Body of pancreas (tissue), 4 donors: ENCODE data around the gene HOXD13. TPM values are rescaled to one million over a fixed set of nuclear protein-coding genes. Genes with fewer than 3 reads are reported as not detected.

ENCODE experiments used
- ATAC-seq: fragments of 150-250 bp; one replicate; pipeline ENCODE4 v1.9.1; 2016
- DNase-seq, 4 donors: peaks; one replicate each; pipeline ENCODE4 v3.0.0-alpha.2; 2019
- H3K27ac ChIP-seq, 4 donors: fragments of 200-600 bp; sonication (generic); 1 replicate in 3 of 4; 2 replicates in 1 of 4; pipeline versions ENCODE4 v1.5.1 to v1.6.1; 2016 to 2019; ENCODE audit warnings: mild to moderate bottlenecking in 1 of 4, mixed read lengths in 1 of 4, moderate library complexity in 1 of 4
- H3K27me3 ChIP-seq, 2 donors: fragments of 200-600 bp; sonication (generic); one replicate each; pipeline ENCODE4 v1.6.0; 2016; ENCODE audit warnings: mild to moderate bottlenecking in 1 of 2
- H3K36me3 ChIP-seq, 2 donors: fragments of 200-600 bp; sonication (generic); replicated peaks in 1 of 2; 2 replicates each; pipeline ENCODE4 v1.5.1; 2016; ENCODE audit warnings: low read depth in 2 of 2; ENCODE audit not compliant: insufficient read depth in 1 of 2
- H3K4me1 ChIP-seq: fragments of 200-600 bp; sonication (generic); one replicate; pipeline ENCODE4 v1.6.0; 2016
- H3K4me3 ChIP-seq, 2 donors: fragments of 200-600 bp; sonication (generic); 1 replicate in 1 of 2; 2 replicates in 1 of 2; pipeline ENCODE4 v1.5.1; 2016 to 2019
- H3K9me3 ChIP-seq, 3 donors: fragments of 200-600 bp; sonication (generic); 1 replicate in 2 of 3; 2 replicates in 1 of 3; pipeline ENCODE4 v1.5.1; 2016
- POLR2A ChIP-seq, 3 donors: fragments of 450-650 bp; IDR thresholded peaks; one replicate each; pipeline ENCODE4 v1.6.1; 2016; ENCODE audit warnings: antibody characterized with exemption in 3 of 3, mild to moderate bottlenecking in 2 of 3
- WGBS, 2 donors: methylation state at CpG; one replicate each; pipeline ENCODE4 v1.1.5; 2017; 5-methylcytosine and 5-hydroxymethylcytosine counted together
- intact Hi-C: fragments of 100-400 bp; cut with DNase I; formaldehyde crosslinking; loops from one replicate; pipeline ENCODE4 v1.15.1; 2023
- total RNA-seq, 2 donors: library from RNA; depleted of rRNA; stranded (reverse); fragments of >200 nt; gene quantifications; one replicate each; pipeline ENCODE4 v1.1.0, GENCODE V29; 2016
- TF ChIP-seq, protein P1 (sequence below), 7 experiments: fragments of 450-650 bp in 4 of 7; fragments of 200-600 bp in 3 of 7; sonication (generic) in 3 of 7; IDR thresholded peaks; one replicate each; pipeline ENCODE4 v1.5.1; 2016 to 2019; ENCODE audit warnings: antibody characterized with exemption in 7 of 7

Gene HOXD13
- total RNA-seq, 2 donors from 2014 or later = not detected

DNA sequence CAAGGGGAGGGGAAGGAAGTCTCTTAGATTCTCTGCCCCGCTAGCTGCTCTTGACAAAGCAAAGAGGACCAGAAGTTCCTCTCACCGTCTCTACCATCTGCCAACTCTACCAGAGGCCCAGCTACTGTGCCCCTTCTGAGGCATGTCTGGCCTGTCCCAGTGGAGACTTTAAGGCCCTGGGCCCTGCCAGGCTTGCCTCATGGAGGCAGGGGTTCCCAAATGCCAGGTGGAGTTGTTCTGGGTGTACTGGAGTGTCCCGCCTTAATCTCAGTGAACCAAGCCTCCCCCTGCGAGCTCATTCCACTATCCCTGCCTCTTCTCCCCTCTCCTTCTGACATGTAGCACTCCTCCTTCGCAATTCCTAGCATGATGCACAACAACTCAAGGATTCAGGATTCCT, 9.3 kb downstream of the HOXD13 start:
- no peak for ATAC-seq
- H3K27me3 ChIP-seq = peaks cover 0 to 75% of the 10 kb centered on the region in 2 donors
- H3K36me3 ChIP-seq = no peaks in the 10 kb centered on the region
- intact Hi-C loops = no loop called here
- no peak overlapping the region for H3K4me3 ChIP-seq
- TF ChIP-seq, protein P1, sequence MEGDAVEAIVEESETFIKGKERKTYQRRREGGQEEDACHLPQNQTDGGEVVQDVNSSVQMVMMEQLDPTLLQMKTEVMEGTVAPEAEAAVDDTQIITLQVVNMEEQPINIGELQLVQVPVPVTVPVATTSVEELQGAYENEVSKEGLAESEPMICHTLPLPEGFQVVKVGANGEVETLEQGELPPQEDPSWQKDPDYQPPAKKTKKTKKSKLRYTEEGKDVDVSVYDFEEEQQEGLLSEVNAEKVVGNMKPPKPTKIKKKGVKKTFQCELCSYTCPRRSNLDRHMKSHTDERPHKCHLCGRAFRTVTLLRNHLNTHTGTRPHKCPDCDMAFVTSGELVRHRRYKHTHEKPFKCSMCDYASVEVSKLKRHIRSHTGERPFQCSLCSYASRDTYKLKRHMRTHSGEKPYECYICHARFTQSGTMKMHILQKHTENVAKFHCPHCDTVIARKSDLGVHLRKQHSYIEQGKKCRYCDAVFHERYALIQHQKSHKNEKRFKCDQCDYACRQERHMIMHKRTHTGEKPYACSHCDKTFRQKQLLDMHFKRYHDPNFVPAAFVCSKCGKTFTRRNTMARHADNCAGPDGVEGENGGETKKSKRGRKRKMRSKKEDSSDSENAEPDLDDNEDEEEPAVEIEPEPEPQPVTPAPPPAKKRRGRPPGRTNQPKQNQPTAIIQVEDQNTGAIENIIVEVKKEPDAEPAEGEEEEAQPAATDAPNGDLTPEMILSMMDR (IDR thresholded peaks at IDR 0.05) = no peak
- no peak for TF ChIP-seq POLR2A (IDR thresholded peaks at IDR 0.05)
- peaks cover 35% of the 10 kb centered on the region for H3K4me1 ChIP-seq
- H3K27ac ChIP-seq = no peak overlapping the region
- H3K9me3 ChIP-seq = no peaks in the 10 kb centered on the region
- 42 to 47% methylated on average over 5 of the region's 5 CpGs for WGBS, 2 donors
- DNase-seq = no peak

DNA sequence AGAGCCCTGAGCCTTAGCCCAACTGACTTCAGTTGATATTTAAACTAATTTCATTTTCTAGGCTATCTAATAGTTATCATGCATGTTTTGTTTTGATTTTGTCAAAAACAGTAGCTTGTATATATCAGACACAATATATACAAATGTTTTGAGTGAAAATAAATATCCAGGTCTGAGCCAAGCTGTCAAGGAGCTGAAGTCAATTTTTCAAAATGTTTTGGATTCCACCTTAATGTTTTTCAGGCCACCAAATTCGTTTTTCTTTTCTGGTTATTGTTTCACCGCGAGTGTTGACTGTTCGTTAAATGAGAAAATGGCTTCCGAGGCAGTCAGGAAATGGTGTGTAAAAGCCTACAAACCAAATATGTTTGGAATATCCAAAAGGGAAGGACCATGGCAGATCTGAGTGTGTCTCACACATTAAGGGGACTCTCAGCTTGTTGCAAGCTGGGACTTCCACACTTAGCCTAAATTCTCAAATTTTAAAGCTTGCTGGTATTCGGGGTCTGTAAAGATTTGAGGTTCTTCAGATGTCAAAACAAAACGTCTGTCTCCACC, 9.9 kb downstream of the HOXD13 start:
- DNase-seq (no peak), ATAC-seq (no peak)
- intact Hi-C loops = no loop called here
- Histone ChIP-seq H3K36me3 (no peaks in the 10 kb centered on the region), H3K27me3 (peaks cover 0 to 74% of the 10 kb centered on the region in 2 donors), H3K4me3 (no peak overlapping the region), H3K27ac (no peak overlapping the region), H3K4me1 (peaks cover 34% of the 10 kb centered on the region), H3K9me3 (no peaks in the 10 kb centered on the region)
- no peak for TF ChIP-seq POLR2A (IDR thresholded peaks at IDR 0.05)
- TF ChIP-seq, protein P1 (IDR thresholded peaks at IDR 0.05) = no peak
- WGBS, 2 donors = 13 to 19% methylated on average over 7 of the region's 7 CpGs

DNA sequence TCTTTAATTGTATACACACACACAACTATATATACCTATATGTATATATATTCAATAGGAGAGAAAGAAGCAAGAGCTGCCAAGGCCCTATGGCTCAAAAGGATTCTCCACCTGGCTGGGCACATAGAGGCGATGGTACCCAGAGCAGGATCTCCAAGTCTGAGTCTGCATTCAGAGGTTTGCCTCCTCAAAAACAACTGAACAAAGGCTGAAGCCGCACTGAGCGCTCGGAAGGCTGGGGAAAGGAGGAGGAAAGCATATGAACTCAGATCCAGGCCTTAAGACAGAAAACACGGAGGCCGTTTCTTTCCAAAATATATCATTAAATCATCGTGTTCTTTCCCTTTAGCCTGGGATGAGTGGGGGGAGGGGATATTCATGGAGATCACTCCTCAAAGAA, 10.7 kb downstream of the HOXD13 start:
- Histone ChIP-seq H3K27ac (no peak overlapping the region), H3K9me3 (no peaks in the 10 kb centered on the region), H3K27me3 (peaks cover 0 to 76% of the 10 kb centered on the region in 2 donors), H3K4me1 (peaks cover 30% of the 10 kb centered on the region), H3K36me3 (no peaks in the 10 kb centered on the region), H3K4me3 (no peak overlapping the region)
- intact Hi-C loops = no loop called here
- no peak for TF ChIP-seq POLR2A (IDR thresholded peaks at IDR 0.05)
- TF ChIP-seq, protein P1 (IDR thresholded peaks at IDR 0.05) = no peak
- DNase-seq = no peak
- 38 to 45% methylated on average over 7 of the region's 7 CpGs for WGBS, 2 donors
- no peak for ATAC-seq

DNA sequence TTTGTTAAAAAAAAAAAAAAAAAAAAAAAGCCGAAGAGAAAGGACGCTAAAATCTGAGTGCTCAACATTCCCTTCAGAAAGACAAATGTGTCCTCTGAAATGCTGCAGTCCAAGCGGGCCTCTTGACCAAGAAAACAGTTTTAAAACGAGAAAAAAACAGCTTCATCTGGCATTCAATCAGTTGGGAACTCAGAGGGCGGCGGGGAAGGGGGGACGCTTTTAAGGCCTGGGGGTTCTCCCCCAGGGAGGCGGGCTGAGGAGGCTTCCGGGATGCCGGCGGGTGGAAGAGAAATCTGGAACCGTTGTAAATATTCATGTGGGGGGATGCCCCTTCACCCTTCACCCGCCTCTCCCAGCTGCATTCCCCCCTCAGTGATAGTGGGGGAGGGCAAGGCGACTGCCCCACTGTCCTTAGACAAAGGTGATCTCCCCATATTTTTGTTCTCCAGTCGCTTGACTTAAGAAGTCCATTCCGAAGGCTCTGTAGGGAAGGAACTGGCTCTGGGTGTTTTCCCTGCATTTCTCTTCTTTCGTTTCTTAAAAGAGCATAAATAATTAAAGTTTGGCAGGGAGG, 11.3 kb downstream of the HOXD13 start:
- DNase-seq = no peak
- 4 to 5% methylated on average over 17 of the region's 17 CpGs for WGBS, 2 donors
- no peak for ATAC-seq
- H3K27me3 ChIP-seq = peaks cover 0 to 71% of the 10 kb centered on the region in 2 donors
- H3K27ac ChIP-seq = no peak overlapping the region
- H3K4me1 ChIP-seq = peaks cover 30% of the 10 kb centered on the region
- H3K4me3 ChIP-seq = no peak overlapping the region
- no peaks in the 10 kb centered on the region for H3K9me3 ChIP-seq
- intact Hi-C loops = no loop called here
- no peaks in the 10 kb centered on the region for H3K36me3 ChIP-seq
- TF ChIP-seq POLR2A (IDR thresholded peaks at IDR 0.05) = no peak
- TF ChIP-seq, protein P1 (IDR thresholded peaks at IDR 0.05) = no peak
